KMS-11 (cell line): ENCODE results near the gene SRPK3.

ENCODE experiments used
- H2AFZ ChIP-seq: fragments of 200-600 bp; sonication (generic); 2 replicates; pipeline ENCODE4 v1.6.1; 2016; ENCODE audit warnings: antibody characterized with exemption, mixed run types, low read depth
- H3K27ac ChIP-seq: fragments of 200-600 bp; sonication (generic); 2 replicates; pipeline ENCODE4 v1.6.1; 2016; ENCODE audit warnings: mild to moderate bottlenecking, mixed run types
- H3K27me3 ChIP-seq: fragments of 200-600 bp; sonication (generic); 2 replicates; pipeline ENCODE4 v1.6.1; 2017; ENCODE audit warnings: mild to moderate bottlenecking, low read depth, mixed run types, moderate library complexity; ENCODE audit not compliant: insufficient read depth
- H3K36me3 ChIP-seq: fragments of 200-600 bp; sonication (generic); 2 replicates; pipeline ENCODE4 v1.6.1; 2017; ENCODE audit warnings: mild to moderate bottlenecking, mixed run types; ENCODE audit not compliant: insufficient read depth
- H3K4me1 ChIP-seq: fragments of 200-600 bp; sonication (generic); 2 replicates; pipeline ENCODE4 v1.6.1; 2016; ENCODE audit warnings: mild to moderate bottlenecking, low read depth, mixed run types; ENCODE audit not compliant: poor library complexity, severe bottlenecking
- H3K4me2 ChIP-seq: fragments of 200-600 bp; sonication (generic); 2 replicates; pipeline ENCODE4 v1.7.0; 2016; ENCODE audit warnings: mild to moderate bottlenecking, mixed run types
- H3K4me3 ChIP-seq: fragments of 200-600 bp; sonication (generic); IDR thresholded peaks from 2 replicates; pipeline ENCODE4 v1.6.1; 2017; ENCODE audit warnings: low read depth, low read length, mixed read lengths; ENCODE audit not compliant: insufficient read depth
- H3K79me2 ChIP-seq: fragments of 200-600 bp; sonication (generic); 2 replicates; pipeline ENCODE4 v1.6.1; 2016; ENCODE audit warnings: low read depth, mixed run types; ENCODE audit not compliant: insufficient read depth
- H3K9ac ChIP-seq: fragments of 200-600 bp; sonication (generic); 2 replicates; pipeline ENCODE4 v1.6.1; 2016; ENCODE audit warnings: mild to moderate bottlenecking, mixed run types
- H4K20me1 ChIP-seq: fragments of 200-600 bp; sonication (generic); 2 replicates; pipeline ENCODE4 v1.6.1; 2016; ENCODE audit warnings: mild to moderate bottlenecking, mixed run types; ENCODE audit not compliant: insufficient read depth
- CTCF ChIP-seq: fragments of 200-600 bp; sonication (generic); conservative IDR thresholded peaks from 2 replicates; pipeline ENCODE4 v1.6.1; 2017; ENCODE audit warnings: low read depth, mild to moderate bottlenecking, antibody characterized with exemption, low read length, moderate library complexity, mixed read lengths

SRPK3 gene

GRCh38 chrX:153807976-153808375 lies 27.1 kb downstream of the SRPK3 start:
- H3K4me3 ChIP-seq = no peak overlapping the region

GRCh38 chrX:153812220-153812619 lies 31.4 kb downstream of the SRPK3 start:
- no peak for TF ChIP-seq CTCF
- H3K4me3 ChIP-seq = no peak overlapping the region
- peaks cover 26% of the 10 kb centered on the region for H3K27me3 ChIP-seq
- H4K20me1 ChIP-seq = no peaks in the 10 kb centered on the region
- H3K27ac ChIP-seq = no peak overlapping the region
- H3K36me3 ChIP-seq = no peaks in the 10 kb centered on the region
- H2AFZ ChIP-seq = no peak overlapping the region
- no peaks in the 10 kb centered on the region for H3K4me1 ChIP-seq
- H3K4me2 ChIP-seq = no peak overlapping the region
- H3K9ac ChIP-seq = no peak overlapping the region
- no peaks in the 10 kb centered on the region for H3K79me2 ChIP-seq

More at GRCh38 chrX:153807976-153808375, 27.1 kb downstream of the SRPK3 start:
- no peak overlapping the region for H3K4me2 ChIP-seq
- no peak overlapping the region for H3K9ac ChIP-seq
- H3K79me2 ChIP-seq = no peaks in the 10 kb centered on the region
- H2AFZ ChIP-seq = no peak overlapping the region
- no peaks in the 10 kb centered on the region for H3K4me1 ChIP-seq
- no peak overlapping the region for H3K27ac ChIP-seq
- no peaks in the 10 kb centered on the region for H4K20me1 ChIP-seq
- TF ChIP-seq CTCF = no peak
- peaks cover 31% of the 10 kb centered on the region for H3K27me3 ChIP-seq
- H3K36me3 ChIP-seq = no peaks in the 10 kb centered on the region

GRCh38 chrX:153813161-153813560 lies 32.3 kb downstream of the SRPK3 start:
- Histone ChIP-seq H3K27ac (no peak overlapping the region), H3K79me2 (no peaks in the 10 kb centered on the region), H3K36me3 (no peaks in the 10 kb centered on the region), H3K4me3 (no peak overlapping the region), H4K20me1 (no peaks in the 10 kb centered on the region), H3K9ac (no peak overlapping the region), H2AFZ (no peak overlapping the region), H3K4me1 (no peaks in the 10 kb centered on the region), H3K4me2 (no peak overlapping the region), H3K27me3 (peaks cover 34% of the 10 kb centered on the region)
- TF ChIP-seq CTCF = no peak

- no peak overlapping the region for H3K4me3 ChIP-seq
- TF ChIP-seq CTCF = no peak
- no peaks in the 10 kb centered on the region for H4K20me1 ChIP-seq
- no peak overlapping the region for H3K27ac ChIP-seq
- peaks cover 43% of the 10 kb centered on the region for H3K27me3 ChIP-seq
- no peaks in the 10 kb centered on the region for H3K36me3 ChIP-seq
- no peak overlapping the region for H2AFZ ChIP-seq
- H3K79me2 ChIP-seq = no peaks in the 10 kb centered on the region
- no peaks in the 10 kb centered on the region for H3K4me1 ChIP-seq
- H3K9ac ChIP-seq = no peak overlapping the region
- no peak overlapping the region for H3K4me2 ChIP-seq
Observed at GRCh38 chrX:153814591-153815315, 33.9 kb downstream of the SRPK3 start.
